HCT116 (cell line): ENCODE data around the gene PDCL3. TPM values are rescaled to one million over a fixed set of nuclear protein-coding genes. Genes with fewer than 3 reads are reported as not detected.

Source experiments
- ATAC-seq: fragments of 200-7000 bp; cut with Tn5 transposase; 2 replicates; pipeline ENCODE4 v1.9.1; 2020; ENCODE audit warnings: mild to moderate bottlenecking, moderate library complexity
- BruUV-seq: library from RNA; stranded (reverse); fragments of 400-500 nt; replicated peaks from 2 replicates; lab custom pipeline; 2021; lab: Mats Ljungman, UMichigan
- CTCF ChIA-PET: fragments of 300-600 bp; sonication (Branson Sonifier 250); formaldehyde crosslinking; loops from one replicate; lab custom pipeline; 2021; ENCODE audit warnings: antibody characterized with exemption; lab: Charles Lee
- POLR2A ChIA-PET: fragments of 300-600, 350-600 bp; sonication (Branson Sonifier 250); formaldehyde crosslinking; loops from one replicate; lab custom pipeline; 2021; ENCODE audit warnings: antibody characterized with exemption; lab: Charles Lee
- RAD21 ChIA-PET, 2 experiments: fragments of 300-600 bp; sonication (Branson Sonifier 250); formaldehyde crosslinking; loops; one replicate each; lab custom pipeline; 2023; ENCODE audit warnings: low total read pairs in 2 of 2; ENCODE audit not compliant: uncharacterized antibody in 2 of 2, unreplicated experiment in 2 of 2, low non-redundant PET in 1 of 2; lab: Charles Lee
- DNase-seq: peaks from one replicate; pipeline ENCODE4 v3.0.0-alpha.2; 2010; ENCODE audit warnings: low read depth, low spot score
- H2AFZ ChIP-seq: fragments of 200-600 bp; shearing (Covaris generic), sonication (generic); 2 replicates; pipeline ENCODE4 v1.6.1; 2017; ENCODE audit warnings: low read depth, mixed run types, mixed read lengths, antibody characterized with exemption, low read length; ENCODE audit not compliant: poor library complexity, severe bottlenecking
- H3K27ac ChIP-seq: 2 replicates; pipeline ENCODE4 v1.5.1; 2012; ENCODE audit warnings: low read depth, low read length
- H3K27me3 ChIP-seq: fragments of 200-600 bp; sonication (generic); 2 replicates; pipeline ENCODE4 v1.6.1; 2016; ENCODE audit warnings: mixed run types, low read length, mixed read lengths; ENCODE audit not compliant: insufficient read depth
- H3K36me3 ChIP-seq, 2 experiments: fragments of 200-500 bp in 1 of 2; fragments of 200-600 bp in 1 of 2; sonication (Bioruptor generic) in 1 of 2; sonication (generic) in 1 of 2; 2 replicates each; pipeline versions ENCODE4 v1.5.1 to v1.6.1; 2014 to 2016; ENCODE audit warnings: low read length in 2 of 2, inconsistent platforms in 1 of 2, mixed read lengths in 1 of 2, mixed run types in 1 of 2; ENCODE audit not compliant: insufficient read depth in 2 of 2, control insufficient read depth in 1 of 2
- H3K4me1 ChIP-seq, 2 experiments: fragments of 200-600 bp in 1 of 2; sonication (generic) in 1 of 2; 2 replicates each; pipeline versions ENCODE4 v1.5.1 to v1.6.1; 2012 to 2017; ENCODE audit warnings: low read length in 2 of 2, inconsistent platforms in 1 of 2, mild to moderate bottlenecking in 1 of 2, mixed read lengths in 1 of 2, mixed run types in 1 of 2, moderate library complexity in 1 of 2; ENCODE audit not compliant: insufficient read depth in 2 of 2, control insufficient read depth in 1 of 2
- H3K4me2 ChIP-seq: fragments of 200-600 bp; sonication (generic); 2 replicates; pipeline ENCODE4 v1.6.1; 2017; ENCODE audit warnings: mixed run types, low read length, mixed read lengths
- H3K4me3 ChIP-seq, 2 experiments: fragments of 200-600 bp in 1 of 2; sonication (generic) in 1 of 2; replicated peaks in 1 of 2; 2 replicates each; pipeline ENCODE4 v1.5.1; 2011 to 2016; ENCODE audit warnings: low read length in 2 of 2, control low read depth in 1 of 2, low read depth in 1 of 2, mild to moderate bottlenecking in 1 of 2, mixed read lengths in 1 of 2, mixed run types in 1 of 2
- H3K79me2 ChIP-seq: fragments of 200-600 bp; sonication (generic); 2 replicates; pipeline ENCODE4 v1.6.1; 2017; ENCODE audit warnings: mild to moderate bottlenecking, mixed run types, low read length, moderate library complexity, mixed read lengths; ENCODE audit not compliant: insufficient read depth
- H3K9ac ChIP-seq: fragments of 200-600 bp; sonication (generic); 2 replicates; pipeline ENCODE4 v1.6.1; 2016; ENCODE audit warnings: low read length, mixed read lengths
- H3K9me2 ChIP-seq: fragments of 200-600 bp; sonication (generic), shearing (Covaris generic); 2 replicates; pipeline ENCODE4 v1.6.1; 2017; ENCODE audit warnings: mixed run types, mild to moderate bottlenecking, moderate library complexity; ENCODE audit not compliant: insufficient read depth
- H3K9me3 ChIP-seq, 2 experiments: fragments of 200-500 bp in 1 of 2; fragments of 200-600 bp in 1 of 2; sonication (Bioruptor generic) in 1 of 2; sonication (generic) in 1 of 2; 2 replicates each; pipeline ENCODE4 v1.6.1; 2014 to 2017; ENCODE audit warnings: low read length in 2 of 2, mixed read lengths in 2 of 2, inconsistent platforms in 1 of 2, low read depth in 1 of 2, mild to moderate bottlenecking in 1 of 2, mixed run types in 1 of 2, moderate library complexity in 1 of 2; ENCODE audit not compliant: control insufficient read depth in 1 of 2, insufficient read depth in 1 of 2
- H4K20me1 ChIP-seq: fragments of 200-600 bp; sonication (generic), shearing (Covaris generic); 2 replicates; pipeline ENCODE4 v1.6.1; 2017; ENCODE audit warnings: mixed run types, mild to moderate bottlenecking, moderate library complexity; ENCODE audit not compliant: insufficient read depth
- CEBPB ChIP-seq: IDR thresholded peaks from 2 replicates; pipeline ENCODE4 v1.6.1; 2012; ENCODE audit warnings: low read depth
- EGR1 ChIP-seq: IDR thresholded peaks from 2 replicates; pipeline ENCODE4 v1.6.1; 2012; ENCODE audit warnings: low read depth
- ELF1 ChIP-seq: IDR thresholded peaks from 2 replicates; pipeline ENCODE4 v1.6.1; 2012; ENCODE audit warnings: low read depth, borderline replicate concordance
- EZH2 ChIP-seq: fragments of 200-600 bp; sonication (generic); IDR thresholded peaks from 2 replicates; pipeline ENCODE4 v1.6.1; 2017; ENCODE audit warnings: antibody characterized with exemption, mixed run types
- FOSL1 ChIP-seq: IDR thresholded peaks from 2 replicates; pipeline ENCODE4 v1.6.1; 2012; ENCODE audit warnings: low read depth
- JUND ChIP-seq: IDR thresholded peaks from 2 replicates; pipeline ENCODE4 v1.6.1; 2012
- POLR2A ChIP-seq: IDR thresholded peaks from 2 replicates; pipeline ENCODE4 v1.7.0; 2011; ENCODE audit warnings: borderline replicate concordance; ENCODE audit not compliant: insufficient read depth, insufficient read length; ENCODE audit errors: extremely low read depth
- RAD21 ChIP-seq: IDR thresholded peaks from 2 replicates; pipeline ENCODE4 v1.6.1; 2012; ENCODE audit warnings: low read depth, mild to moderate bottlenecking
- SRF ChIP-seq: IDR thresholded peaks from 2 replicates; pipeline ENCODE4 v1.6.1; 2012; ENCODE audit warnings: low read depth
- TCF7L2 ChIP-seq: IDR thresholded peaks from 2 replicates; pipeline ENCODE4 v1.7.0; 2011; ENCODE audit warnings: borderline replicate concordance, inconsistent platforms; ENCODE audit not compliant: insufficient read depth, insufficient read length; ENCODE audit errors: extremely low read depth
- YY1 ChIP-seq: IDR thresholded peaks from 2 replicates; pipeline ENCODE4 v1.6.1; 2011; ENCODE audit warnings: low read length, low read depth, moderate library complexity, mild to moderate bottlenecking; ENCODE audit not compliant: insufficient replicate concordance; ENCODE audit errors: extremely low read depth
- ZFX ChIP-seq: fragments of 450-650 bp; IDR thresholded peaks from 2 replicates; pipeline ENCODE4 v1.6.1; 2017
- intact Hi-C: fragments of 100-400 bp; cut with micrococcal nuclease; formaldehyde crosslinking; loops from 2 replicates; pipeline ENCODE4 v1.10.0; 2022
- total RNA-seq: library from RNA; stranded (reverse); gene quantifications from one replicate; pipeline ENCODE4 v1.2.1, GENCODE V29; 2021; ENCODE audit not compliant: unreplicated experiment
- TF ChIP-seq, protein P1 (sequence below): IDR thresholded peaks from 2 replicates; pipeline ENCODE4 v1.6.1; 2012
- TF ChIP-seq, protein P2 (sequence below): IDR thresholded peaks from 2 replicates; pipeline ENCODE4 v1.6.1; 2012
- TF ChIP-seq, protein P3 (sequence below): IDR thresholded peaks from 2 replicates; pipeline ENCODE4 v1.6.1; 2011; ENCODE audit warnings: mild to moderate bottlenecking, low read length, moderate library complexity; ENCODE audit not compliant: insufficient replicate concordance; ENCODE audit errors: extremely low read depth

The PDCL3 gene
- total RNA-seq, 1 experiment from 2014 or later = 26.3 TPM

DNA sequence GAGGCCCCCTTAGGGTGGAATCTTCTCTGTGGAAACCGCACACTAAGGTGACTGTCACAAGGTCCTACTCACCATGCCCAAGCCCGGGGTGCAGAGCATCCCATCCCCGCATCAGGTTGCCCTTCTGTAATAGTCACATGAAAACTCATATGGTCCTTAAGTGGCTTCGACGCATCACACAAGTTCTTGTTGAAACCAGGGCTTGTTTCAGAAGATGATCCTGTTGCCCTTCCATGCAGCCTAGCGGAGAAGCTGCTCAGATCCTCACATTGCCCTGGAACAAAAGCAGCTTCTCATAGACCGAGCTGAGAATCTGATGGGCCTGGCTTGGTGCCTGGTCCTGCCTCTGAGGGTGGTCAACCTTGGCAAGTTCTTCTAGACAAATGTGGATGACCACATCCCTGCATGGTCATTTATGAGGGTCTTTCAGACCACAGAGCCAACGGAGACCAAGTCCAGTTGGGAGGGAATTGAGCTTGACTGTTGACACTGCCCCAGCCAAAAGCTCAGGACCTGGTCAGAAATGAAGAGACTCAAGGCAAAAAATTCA, 54.1 kb downstream of the PDCL3 start:
- H3K4me2 ChIP-seq = no peak overlapping the region
- H3K9ac ChIP-seq = no peak overlapping the region
- RAD21 ChIA-PET = no interaction called here
- DNase-seq = no peak
- intact Hi-C loops = loop anchor here (10.0 kb wide), 1 partner anchor 208 kb away; the partner anchor contains the start of gene NPAS2
- BruUV-seq = no TSS peak
- H2AFZ ChIP-seq = no peak overlapping the region
- no peaks in the 10 kb centered on the region for H3K79me2 ChIP-seq
- TF ChIP-seq, protein P1, sequence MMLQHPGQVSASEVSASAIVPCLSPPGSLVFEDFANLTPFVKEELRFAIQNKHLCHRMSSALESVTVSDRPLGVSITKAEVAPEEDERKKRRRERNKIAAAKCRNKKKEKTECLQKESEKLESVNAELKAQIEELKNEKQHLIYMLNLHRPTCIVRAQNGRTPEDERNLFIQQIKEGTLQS = no peak
- TF ChIP-seq ZFX (no peak), YY1 (no peak), EGR1 (no peak)
- TF ChIP-seq, all 23 proteins: peak for 0
- no peaks in the 10 kb centered on the region for H3K4me1 ChIP-seq
- ChIA-PET CTCF (no interaction called here), POLR2A (no interaction called here)
- no peaks in the 10 kb centered on the region for H3K36me3 ChIP-seq
- H3K27me3 ChIP-seq = 0 out of 2 replicates have a peak, but pooled peaks cover 3% of the 10 kb centered on the region
- ATAC-seq = no peak
- no peak overlapping the region for H3K4me3 ChIP-seq
- no peak overlapping the region for H3K27ac ChIP-seq
- no peaks in the 10 kb centered on the region for H3K9me2 ChIP-seq
- H4K20me1 ChIP-seq = no peaks in the 10 kb centered on the region
- no peaks in the 10 kb centered on the region; a peak in 1 of 4 replicates for H3K9me3 ChIP-seq

DNA sequence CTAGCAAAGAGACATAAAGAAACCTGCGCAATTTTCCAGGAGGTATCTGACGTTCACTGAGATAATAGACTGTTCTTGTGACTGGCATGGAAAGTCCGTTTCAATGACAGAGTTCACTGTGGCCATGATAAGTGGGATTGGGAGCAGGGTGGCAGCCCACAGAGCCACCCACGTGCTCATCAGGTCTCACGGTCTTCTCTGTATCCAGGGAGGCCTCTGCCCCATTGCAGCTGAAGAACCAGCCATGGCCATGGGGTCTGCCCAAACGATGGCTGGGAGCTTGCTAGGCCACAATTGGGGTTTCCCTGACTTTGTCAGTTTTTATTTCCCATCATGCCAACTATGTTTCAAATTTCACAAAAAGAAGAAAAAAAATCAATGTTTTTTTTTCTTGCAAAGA, 57.2 kb downstream of the PDCL3 start:
- CTCF ChIA-PET = no interaction called here
- BruUV-seq = no TSS peak
- Histone ChIP-seq H3K27me3 (0 out of 2 replicates have a peak, but pooled peaks cover 3% of the 10 kb centered on the region), H3K27ac (no peak overlapping the region), H3K79me2 (no peaks in the 10 kb centered on the region), H3K9me3 (no peaks in the 10 kb centered on the region; a peak in 1 of 4 replicates), H3K4me1 (no peaks in the 10 kb centered on the region), H3K4me2 (no peak overlapping the region), H3K9me2 (no peaks in the 10 kb centered on the region), H4K20me1 (no peaks in the 10 kb centered on the region), H2AFZ (no peak overlapping the region), H3K36me3 (no peaks in the 10 kb centered on the region), H3K9ac (no peak overlapping the region), H3K4me3 (no peak overlapping the region)
- intact Hi-C loops = loop anchor here (10.0 kb wide), 1 partner anchor 205 kb away; the partner anchor contains the start of gene NPAS2
- TF ChIP-seq, protein P2, sequence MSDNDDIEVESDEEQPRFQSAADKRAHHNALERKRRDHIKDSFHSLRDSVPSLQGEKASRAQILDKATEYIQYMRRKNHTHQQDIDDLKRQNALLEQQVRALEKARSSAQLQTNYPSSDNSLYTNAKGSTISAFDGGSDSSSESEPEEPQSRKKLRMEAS = no peak
- TF ChIP-seq JUND (no peak), FOSL1 (no peak), SRF (no peak), TCF7L2 (no peak), ELF1 (no peak), CEBPB (no peak), RAD21 (no peak), EZH2 (no peak), POLR2A (no peak), EGR1 (no peak)
- TF ChIP-seq, protein P1 = no peak
- TF ChIP-seq, protein P3, sequence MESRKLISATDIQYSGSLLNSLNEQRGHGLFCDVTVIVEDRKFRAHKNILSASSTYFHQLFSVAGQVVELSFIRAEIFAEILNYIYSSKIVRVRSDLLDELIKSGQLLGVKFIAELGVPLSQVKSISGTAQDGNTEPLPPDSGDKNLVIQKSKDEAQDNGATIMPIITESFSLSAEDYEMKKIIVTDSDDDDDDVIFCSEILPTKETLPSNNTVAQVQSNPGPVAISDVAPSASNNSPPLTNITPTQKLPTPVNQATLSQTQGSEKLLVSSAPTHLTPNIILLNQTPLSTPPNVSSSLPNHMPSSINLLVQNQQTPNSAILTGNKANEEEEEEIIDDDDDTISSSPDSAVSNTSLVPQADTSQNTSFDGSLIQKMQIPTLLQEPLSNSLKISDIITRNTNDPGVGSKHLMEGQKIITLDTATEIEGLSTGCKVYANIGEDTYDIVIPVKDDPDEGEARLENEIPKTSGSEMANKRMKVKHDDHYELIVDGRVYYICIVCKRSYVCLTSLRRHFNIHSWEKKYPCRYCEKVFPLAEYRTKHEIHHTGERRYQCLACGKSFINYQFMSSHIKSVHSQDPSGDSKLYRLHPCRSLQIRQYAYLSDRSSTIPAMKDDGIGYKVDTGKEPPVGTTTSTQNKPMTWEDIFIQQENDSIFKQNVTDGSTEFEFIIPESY = no peak
- no peak for ATAC-seq
- RAD21 ChIA-PET = no interaction called here
- POLR2A ChIA-PET = no interaction called here
- no peak for DNase-seq
